Activated T-cell treated with anti-CD3 and anti-CD28 coated beads, Interleukin-2, amount 50 U/mL, for 4 hours (primary cell): ENCODE data around the gene CYS1. TPM values are rescaled to one million over a fixed set of nuclear protein-coding genes. Genes with fewer than 3 reads are reported as not detected.
A peak's percentile ranks its signal among the peaks of the same experiment; 100 is the strongest.

Experiments
- ATAC-seq, 2 donors: fragments of 200-7000 bp; cut with Tn5 transposase; one replicate each; pipeline ENCODE4 v1.10.0; 2021
- DNase-seq: peaks from one replicate; pipeline ENCODE4 v3.0.0-alpha.2; 2020
- H3K27me3 Mint-ChIP-seq: one replicate; pipeline ENCODE4 v1.8.0; 2021; ENCODE audit warnings: low read depth, mixed read lengths
- H3K36me3 Mint-ChIP-seq: one replicate; pipeline ENCODE4 v1.8.0; 2022; ENCODE audit warnings: mixed read lengths; ENCODE audit not compliant: insufficient read depth
- H3K4me1 Mint-ChIP-seq: one replicate; pipeline ENCODE4 v1.8.0; 2021; ENCODE audit warnings: low read depth, mixed read lengths
- H3K4me3 Mint-ChIP-seq: one replicate; pipeline ENCODE4 v1.8.0; 2021; ENCODE audit warnings: mild to moderate bottlenecking, moderate library complexity, mixed read lengths
- H3K9me3 Mint-ChIP-seq: one replicate; pipeline ENCODE4 v1.8.0; 2021; ENCODE audit warnings: mixed read lengths
- total RNA-seq, 3 donors: library from RNA; stranded (reverse); gene quantifications; one replicate each; pipeline ENCODE4 v1.2.1, GENCODE V29; 2021

Gene CYS1
- total RNA-seq, 3 donors from 2014 or later, result 0.08 TPM; not detected in 2

GRCh38 chr2:10084223-10084865, 4.1 kb upstream of the CYS1 start:
- ATAC-seq (no peak), DNase-seq (no peak)
- Mint-ChIP-seq H3K36me3 (no peaks in the 10 kb centered on the region), H3K27me3 (peaks cover 67% of the 10 kb centered on the region), H3K9me3 (no peaks in the 10 kb centered on the region), H3K4me3 (no peak overlapping the region), H3K4me1 (peaks cover 7% of the 10 kb centered on the region)

GRCh38 chr2:10083692-10084211, 3.5 kb upstream of the CYS1 start:
- Mint-ChIP-seq H3K36me3 (no peaks in the 10 kb centered on the region), H3K9me3 (no peaks in the 10 kb centered on the region), H3K4me1 (peaks cover 12% of the 10 kb centered on the region), H3K27me3 (peaks cover 73% of the 10 kb centered on the region), H3K4me3 (no peak overlapping the region)
- DNase-seq, result no peak
- no peak for ATAC-seq

GRCh38 chr2:10083046-10083445, 2.8 kb upstream of the CYS1 start:
- no peaks in the 10 kb centered on the region for H3K9me3 Mint-ChIP-seq
- no peaks in the 10 kb centered on the region for H3K36me3 Mint-ChIP-seq
- DNase-seq, result no peak
- H3K27me3 Mint-ChIP-seq, result peaks cover 78% of the 10 kb centered on the region
- no peak for ATAC-seq
- H3K4me3 Mint-ChIP-seq, result no peak overlapping the region
- H3K4me1 Mint-ChIP-seq, result peaks cover 12% of the 10 kb centered on the region

- no peaks in the 10 kb centered on the region for H3K9me3 Mint-ChIP-seq
- peaks cover 78% of the 10 kb centered on the region for H3K27me3 Mint-ChIP-seq
- peaks cover 12% of the 10 kb centered on the region for H3K4me1 Mint-ChIP-seq
- H3K4me3 Mint-ChIP-seq, result peak overlapping the region; percentile 67
- ATAC-seq (peak; percentile 10 to 11), DNase-seq (no peak)
- H3K36me3 Mint-ChIP-seq, result no peaks in the 10 kb centered on the region
These were observed 509 bp upstream of the CYS1 start for GRCh38 chr2:10080536-10081304.

- H3K27me3 Mint-ChIP-seq, result peaks cover 79% of the 10 kb centered on the region
- H3K4me3 Mint-ChIP-seq, result peak overlapping the region; percentile 68
- peaks cover 12% of the 10 kb centered on the region for H3K4me1 Mint-ChIP-seq
- DNase-seq, result no peak
- peak; percentile 70 to 71 for ATAC-seq
- H3K9me3 Mint-ChIP-seq, result no peaks in the 10 kb centered on the region
- no peaks in the 10 kb centered on the region for H3K36me3 Mint-ChIP-seq
These were observed 843 bp downstream of the CYS1 start for GRCh38 chr2:10079266-10079869.

- Mint-ChIP-seq H3K9me3 (no peaks in the 10 kb centered on the region), H3K36me3 (no peaks in the 10 kb centered on the region), H3K4me3 (peak overlapping the region; percentile 68), H3K4me1 (peaks cover 12% of the 10 kb centered on the region), H3K27me3 (peaks cover 78% of the 10 kb centered on the region)
- no peak for DNase-seq
- peak in 1 of 2 donors; percentile 5 for ATAC-seq
These were observed 1.4 kb downstream of the CYS1 start for GRCh38 chr2:10078704-10079265.

GRCh38 chr2:10078001-10078400, 2.2 kb downstream of the CYS1 start:
- peaks cover 12% of the 10 kb centered on the region for H3K4me1 Mint-ChIP-seq
- no peak overlapping the region for H3K4me3 Mint-ChIP-seq
- no peaks in the 10 kb centered on the region for H3K9me3 Mint-ChIP-seq
- H3K27me3 Mint-ChIP-seq, result peaks cover 74% of the 10 kb centered on the region
- ATAC-seq, result no peak
- no peak for DNase-seq
- H3K36me3 Mint-ChIP-seq, result no peaks in the 10 kb centered on the region

GRCh38 chr2:10076988-10077527, 3.2 kb downstream of the CYS1 start:
- no peaks in the 10 kb centered on the region for H3K36me3 Mint-ChIP-seq
- H3K4me3 Mint-ChIP-seq, result no peak overlapping the region
- no peaks in the 10 kb centered on the region for H3K9me3 Mint-ChIP-seq
- H3K4me1 Mint-ChIP-seq, result peaks cover 15% of the 10 kb centered on the region
- DNase-seq (no peak), ATAC-seq (no peak)
- peaks cover 72% of the 10 kb centered on the region for H3K27me3 Mint-ChIP-seq

GRCh38 chr2:10076511-10076910, 3.7 kb downstream of the CYS1 start:
- ATAC-seq (no peak), DNase-seq (no peak)
- Mint-ChIP-seq H3K9me3 (no peaks in the 10 kb centered on the region), H3K36me3 (no peaks in the 10 kb centered on the region), H3K4me3 (no peak overlapping the region), H3K27me3 (peaks cover 71% of the 10 kb centered on the region), H3K4me1 (peaks cover 15% of the 10 kb centered on the region)

- no peak for ATAC-seq
These were observed 4.5 kb downstream of the CYS1 start for GRCh38 chr2:10075571-10076209.

GRCh38 chr2:10075101-10075500, 5.1 kb downstream of the CYS1 start:
- peaks cover 8% of the 10 kb centered on the region for H3K4me1 Mint-ChIP-seq
- H3K36me3 Mint-ChIP-seq, result no peaks in the 10 kb centered on the region
- ATAC-seq, result no peak
- no peaks in the 10 kb centered on the region for H3K9me3 Mint-ChIP-seq
- H3K27me3 Mint-ChIP-seq, result peaks cover 64% of the 10 kb centered on the region
- H3K4me3 Mint-ChIP-seq, result no peak overlapping the region
- no peak for DNase-seq

More at GRCh38 chr2:10075571-10076209, 4.5 kb downstream of the CYS1 start:
- DNase-seq, result no peak
- Mint-ChIP-seq H3K4me1 (peaks cover 9% of the 10 kb centered on the region), H3K4me3 (no peak overlapping the region), H3K9me3 (no peaks in the 10 kb centered on the region), H3K27me3 (peaks cover 64% of the 10 kb centered on the region), H3K36me3 (no peaks in the 10 kb centered on the region)

GRCh38 chr2:10073706-10074105, 6.5 kb downstream of the CYS1 start:
- H3K27me3 Mint-ChIP-seq, result peaks cover 57% of the 10 kb centered on the region
- no peaks in the 10 kb centered on the region for H3K9me3 Mint-ChIP-seq
- no peaks in the 10 kb centered on the region for H3K36me3 Mint-ChIP-seq
- H3K4me1 Mint-ChIP-seq, result peaks cover 3% of the 10 kb centered on the region
- ATAC-seq (no peak), DNase-seq (no peak)
- H3K4me3 Mint-ChIP-seq, result no peak overlapping the region

GRCh38 chr2:10072656-10073480, 7.3 kb downstream of the CYS1 start:
- peaks cover 49% of the 10 kb centered on the region for H3K27me3 Mint-ChIP-seq
- DNase-seq, result peak; percentile 73
- H3K36me3 Mint-ChIP-seq, result no peaks in the 10 kb centered on the region
- H3K4me1 Mint-ChIP-seq, result peaks cover 3% of the 10 kb centered on the region
- peak; percentile 95 for ATAC-seq
- no peak overlapping the region for H3K4me3 Mint-ChIP-seq
- H3K9me3 Mint-ChIP-seq, result peaks cover 3% of the 10 kb centered on the region
